GM21526 (cell line): ENCODE measurements around the gene ARGLU1.
A peak's percentile ranks its signal among the peaks of the same experiment; 100 is the strongest.

Experiments
- ATAC-seq: cut with Tn5 transposase; IDR thresholded peaks from one replicate; pipeline ENCODE4 v1.9.1; 2021; ENCODE audit warnings: moderate library complexity; ENCODE audit not compliant: unreplicated experiment, low FRiP score

Gene ARGLU1

GRCh38 chr13:106505295-106505694, 62.6 kb downstream of the ARGLU1 start:
- ATAC-seq, result no peak

- no peak for ATAC-seq
Measured at GRCh38 chr13:106503730-106504453, 64.0 kb downstream of the ARGLU1 start.

GRCh38 chr13:106503272-106503671, 64.7 kb downstream of the ARGLU1 start:
- ATAC-seq, result no peak

- ATAC-seq, result no peak
Measured at GRCh38 chr13:106500445-106500844, 67.5 kb downstream of the ARGLU1 start.

GRCh38 chr13:106499896-106500295, 68.0 kb downstream of the ARGLU1 start:
- ATAC-seq, result peak; percentile 82

GRCh38 chr13:106499113-106499512, 68.8 kb downstream of the ARGLU1 start:
- ATAC-seq, result no peak

- no peak for ATAC-seq
Measured at GRCh38 chr13:106498571-106498970, 69.4 kb downstream of the ARGLU1 start.

GRCh38 chr13:106498158-106498557, 69.8 kb downstream of the ARGLU1 start:
- ATAC-seq, result no peak

- no peak for ATAC-seq
Measured at GRCh38 chr13:106497079-106497478, 70.9 kb downstream of the ARGLU1 start.

GRCh38 chr13:106496072-106496997, 71.6 kb downstream of the ARGLU1 start:
- no peak for ATAC-seq

GRCh38 chr13:106494936-106495335, 73.0 kb downstream of the ARGLU1 start:
- no peak for ATAC-seq

- ATAC-seq, result no peak
Measured at GRCh38 chr13:106494506-106494905, 73.4 kb downstream of the ARGLU1 start.

GRCh38 chr13:106493533-106494220, 74.3 kb downstream of the ARGLU1 start:
- peak; percentile 81 for ATAC-seq

GRCh38 chr13:106492588-106493475, 75.1 kb downstream of the ARGLU1 start:
- ATAC-seq, result no peak

GRCh38 chr13:106491928-106492587, 75.9 kb downstream of the ARGLU1 start:
- ATAC-seq, result no peak
